ENCODE measurements around the gene LARP4.
"Not testable (repeated sequence)": the region's sequence is repeated elsewhere in the genome, so short reads cannot be mapped to it uniquely, and the experiment has no call there.

The LARP4 gene

DNA sequence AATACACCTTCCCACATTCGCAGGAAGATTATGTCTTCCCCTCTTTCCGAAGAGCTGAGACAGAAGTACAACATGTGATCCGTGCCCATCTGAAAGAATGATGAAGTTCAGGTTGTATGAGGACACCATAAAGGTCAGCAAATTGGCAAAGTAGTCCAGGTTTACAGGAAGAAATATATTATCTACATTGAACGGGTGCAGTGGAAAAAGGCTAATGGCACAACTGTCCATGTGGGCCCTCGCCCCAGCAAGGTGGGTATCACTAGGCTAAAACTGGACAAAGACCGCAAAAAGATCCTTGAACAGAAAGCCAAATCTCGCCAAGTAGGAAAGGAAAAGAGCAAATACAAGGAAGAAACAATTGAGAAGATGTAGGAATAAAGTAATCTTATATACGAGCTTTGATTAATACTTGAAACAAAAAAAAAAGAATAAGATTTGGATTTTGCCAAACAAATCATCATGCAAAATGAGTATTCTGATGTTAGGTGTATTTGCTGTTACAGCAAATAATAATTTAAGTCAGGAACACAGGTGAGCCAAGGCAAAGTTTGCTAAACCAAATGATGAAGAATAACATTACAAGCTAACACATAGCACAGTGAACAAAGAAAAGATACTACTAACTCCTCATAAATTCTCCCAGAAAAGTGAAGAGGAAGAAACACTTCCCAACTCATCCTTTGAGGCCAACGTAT is 34.8 kb upstream of the LARP4 start:
- TF ChIP-seq TAF1 (IDR thresholded peaks at IDR 0.05; ENCODE audit: low read depth, low read length) (no peak), POU2F2 (IDR thresholded peaks at IDR 0.05; ENCODE audit: low read depth, low read length) (no peak)
- no peak for DNase-seq (ENCODE audit: insufficient read length, low spot score)
- no peak for FAIRE-seq

DNA sequence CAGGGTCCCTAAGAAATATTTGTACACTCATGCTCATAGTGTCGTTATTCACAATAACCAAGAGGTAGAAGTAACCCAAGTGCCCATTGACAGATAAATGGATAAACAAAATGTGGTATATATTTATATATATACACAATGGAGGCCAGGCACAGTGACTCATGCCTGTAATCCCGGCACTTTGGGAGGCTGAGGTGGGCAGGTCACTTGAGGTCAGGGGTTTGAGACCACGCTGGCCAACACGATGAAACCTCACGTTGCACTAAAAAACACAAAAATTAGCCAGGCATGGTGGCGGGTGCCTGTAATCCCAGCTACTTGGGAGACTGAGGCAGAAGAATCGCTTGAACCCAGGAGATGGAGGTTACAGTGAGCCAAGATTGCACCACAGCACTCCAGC is 30.0 kb upstream of the LARP4 start:
- not testable (repeated sequence) for FAIRE-seq; DNase-seq (ENCODE audit: insufficient read length, low spot score)

DNA sequence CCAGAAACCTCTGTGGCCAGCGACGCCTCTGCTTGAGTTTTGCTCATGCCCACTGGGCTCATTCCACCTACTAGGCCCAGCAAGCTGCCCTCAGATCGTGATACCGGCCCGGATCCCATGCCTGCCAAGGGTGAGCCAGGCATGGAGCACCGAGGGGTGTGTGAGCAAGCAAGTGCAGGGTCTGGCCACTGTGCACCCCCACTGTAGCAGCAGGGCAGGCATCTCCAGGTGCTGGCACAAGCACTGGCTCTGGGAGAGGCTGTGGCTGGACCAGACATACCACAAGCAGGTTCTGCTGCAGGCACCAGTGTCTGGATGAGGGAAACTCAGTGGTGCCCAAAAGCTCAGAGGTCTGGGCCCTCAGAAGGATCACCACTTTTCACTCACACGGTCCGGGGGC is 24.9 kb upstream of the LARP4 start:
- DNase-seq (ENCODE audit: insufficient read length, low spot score) = no peak
- no peak for TF ChIP-seq PAX5 (IDR thresholded peaks at IDR 0.05; ENCODE audit: insufficient read depth, low read length, severe bottlenecking)
- TF ChIP-seq TAF1 (IDR thresholded peaks at IDR 0.05; ENCODE audit: low read depth, low read length) = no peak
- TF ChIP-seq POU2F2 (IDR thresholded peaks at IDR 0.05; ENCODE audit: low read depth, low read length) = no peak
- no peak for TF ChIP-seq POLR2A (IDR thresholded peaks at IDR 0.05; ENCODE audit: low read depth, low read length)
- TF ChIP-seq POLR2AphosphoS5 (IDR thresholded peaks at IDR 0.05; ENCODE audit: low read depth, low read length) = no peak
- TF ChIP-seq SPI1 (IDR thresholded peaks at IDR 0.05; ENCODE audit: low read depth, low read length) = no peak
- FAIRE-seq = no peak

DNA sequence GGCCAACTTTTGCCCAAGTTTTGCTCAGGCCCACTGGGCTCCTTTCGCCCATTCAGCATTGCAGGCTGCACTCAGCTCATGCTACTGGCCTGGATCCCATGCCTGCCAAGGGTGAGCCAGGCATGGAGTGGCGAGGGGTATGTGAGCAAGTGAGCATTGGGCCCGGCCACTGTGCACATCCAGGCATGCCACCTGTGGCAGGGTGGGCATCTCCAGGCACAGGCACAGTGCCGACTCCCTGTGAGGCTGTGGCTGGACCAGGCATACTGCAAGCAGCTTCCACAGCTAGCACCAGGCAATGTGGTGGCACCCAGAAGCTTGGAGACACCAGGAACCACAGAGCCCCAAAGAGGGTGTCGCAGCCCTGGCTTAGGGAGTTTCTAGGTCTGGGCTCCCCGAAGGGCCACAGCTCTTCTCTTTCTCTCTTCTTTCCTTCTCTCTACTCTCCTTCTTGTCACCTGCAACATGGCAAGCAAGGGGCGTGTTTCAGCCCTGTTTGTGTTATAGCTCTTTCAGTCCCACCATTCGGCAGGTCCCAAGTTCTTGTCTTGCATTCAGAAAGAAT is 19.8 kb upstream of the LARP4 start:
- no peak for DNase-seq (ENCODE audit: insufficient read length, low spot score)
- no peak for TF ChIP-seq POLR2A (IDR thresholded peaks at IDR 0.05; ENCODE audit: low read depth, low read length)
- no peak for TF ChIP-seq POU2F2 (IDR thresholded peaks at IDR 0.05; ENCODE audit: low read depth, low read length)
- TF ChIP-seq POLR2AphosphoS5 (IDR thresholded peaks at IDR 0.05; ENCODE audit: low read depth, low read length) = no peak
- TF ChIP-seq TAF1 (IDR thresholded peaks at IDR 0.05; ENCODE audit: low read depth, low read length) = no peak
- no peak for TF ChIP-seq PAX5 (IDR thresholded peaks at IDR 0.05; ENCODE audit: insufficient read depth, low read length, severe bottlenecking)
- no peak for TF ChIP-seq SPI1 (IDR thresholded peaks at IDR 0.05; ENCODE audit: low read depth, low read length)
- no peak for FAIRE-seq

DNA sequence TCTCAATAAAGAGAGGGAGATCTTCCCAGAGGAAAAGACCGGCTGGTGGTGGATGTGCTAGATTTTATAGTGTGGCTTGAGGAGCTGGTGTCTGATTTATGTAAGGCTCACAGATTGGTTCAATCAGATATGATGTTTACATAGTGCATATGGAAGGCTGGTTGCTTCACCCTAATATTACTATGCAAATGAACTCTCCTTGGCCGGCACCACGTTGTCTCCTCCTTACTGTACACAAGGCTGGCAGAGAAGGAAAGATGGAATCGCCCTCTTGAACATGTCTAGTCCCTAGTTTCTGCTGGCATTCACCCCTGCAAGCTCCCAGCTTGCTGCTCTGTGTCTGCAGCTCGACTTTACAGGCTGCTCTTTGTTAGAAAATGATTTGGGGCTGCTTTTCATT is 13.2 kb upstream of the LARP4 start:
- TF ChIP-seq POU2F2 (IDR thresholded peaks at IDR 0.05; ENCODE audit: low read depth, low read length) = no peak
- TF ChIP-seq SPI1 (IDR thresholded peaks at IDR 0.05; ENCODE audit: low read depth, low read length) = no peak
- FAIRE-seq (no peak), DNase-seq (ENCODE audit: insufficient read length, low spot score) (no peak)

DNA sequence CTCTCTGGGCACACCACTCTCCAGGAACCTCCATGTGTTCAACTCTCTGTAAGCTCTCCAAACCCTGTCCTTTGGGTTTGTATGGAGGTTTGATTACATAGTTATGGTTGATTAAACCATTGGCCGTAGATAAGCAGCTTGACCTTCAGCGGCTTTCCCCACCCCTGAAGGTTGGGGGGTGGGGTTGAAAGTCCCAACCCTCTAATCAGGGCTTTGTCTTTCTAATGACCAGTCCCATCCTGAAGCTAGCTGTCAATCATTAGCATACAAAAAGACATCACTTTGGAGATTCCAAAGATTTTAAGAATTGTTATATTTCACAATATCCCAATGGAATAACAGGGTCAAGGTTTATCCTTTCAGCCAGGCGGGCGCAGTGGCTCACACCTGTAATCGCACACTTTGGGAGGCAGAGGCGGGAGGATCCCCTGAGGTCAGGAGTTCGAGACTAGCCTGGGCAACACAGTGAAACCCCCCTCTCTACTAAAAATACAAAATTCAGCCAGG is 12.7 kb upstream of the LARP4 start:
- no peak for DNase-seq (ENCODE audit: insufficient read length, low spot score)
- TF ChIP-seq SPI1 (IDR thresholded peaks at IDR 0.05; ENCODE audit: low read depth, low read length) = no peak
- TF ChIP-seq PAX5 (IDR thresholded peaks at IDR 0.05; ENCODE audit: insufficient read depth, low read length, severe bottlenecking) = no peak
- no peak for TF ChIP-seq POU2F2 (IDR thresholded peaks at IDR 0.05; ENCODE audit: low read depth, low read length)
- TF ChIP-seq POLR2AphosphoS5 (IDR thresholded peaks at IDR 0.05; ENCODE audit: low read depth, low read length) = no peak
- no peak for TF ChIP-seq TAF1 (IDR thresholded peaks at IDR 0.05; ENCODE audit: low read depth, low read length)
- TF ChIP-seq POLR2A (IDR thresholded peaks at IDR 0.05; ENCODE audit: low read depth, low read length) = no peak
- FAIRE-seq = no peak

DNA sequence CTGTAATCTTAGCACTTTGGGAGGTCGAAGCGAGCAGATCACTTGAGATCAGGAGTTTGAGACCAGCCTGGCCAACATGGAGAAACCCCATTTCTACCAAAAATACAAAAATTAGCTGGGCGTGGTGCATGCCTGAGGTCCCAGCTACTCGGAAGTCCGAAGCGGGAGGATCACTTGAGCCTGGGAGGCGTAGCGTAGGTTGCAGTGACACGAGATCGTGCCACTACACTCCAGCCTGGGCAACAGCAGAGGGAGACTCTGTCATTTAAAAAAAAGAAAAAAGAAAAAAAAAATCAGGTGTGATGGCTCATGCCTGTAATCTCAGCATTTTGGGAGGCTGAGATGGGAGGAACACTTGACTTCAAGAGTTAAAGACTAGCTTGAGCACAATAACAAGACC is 11.9 kb upstream of the LARP4 start:
- not testable (repeated sequence) for DNase-seq (ENCODE audit: insufficient read length, low spot score); FAIRE-seq

DNA sequence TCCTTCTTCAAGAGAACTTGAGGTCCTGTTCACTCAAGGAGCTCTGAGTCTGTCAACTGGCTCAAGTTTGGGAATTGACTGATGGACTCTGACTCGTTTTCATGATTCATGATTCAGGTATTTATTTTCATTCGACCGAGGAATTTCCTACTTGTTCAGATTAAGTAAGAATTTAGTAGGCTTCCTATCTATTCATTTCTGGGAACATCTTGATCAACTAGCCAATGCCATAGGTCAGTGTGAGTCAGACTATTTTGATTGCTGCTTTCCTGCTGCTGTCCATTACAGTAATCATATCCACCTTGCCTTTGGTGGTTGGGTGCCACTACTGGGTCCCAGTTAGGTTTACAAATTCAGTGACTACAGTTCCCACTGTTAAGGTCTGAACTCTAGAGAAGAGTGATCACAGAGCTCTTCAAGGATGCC is 10.4 kb upstream of the LARP4 start:
- FAIRE-seq (no peak), DNase-seq (ENCODE audit: insufficient read length, low spot score) (no peak)
- TF ChIP-seq POLR2AphosphoS5 (IDR thresholded peaks at IDR 0.05; ENCODE audit: low read depth, low read length) (no peak), PAX5 (IDR thresholded peaks at IDR 0.05; ENCODE audit: insufficient read depth, low read length, severe bottlenecking) (no peak), POLR2A (IDR thresholded peaks at IDR 0.05; ENCODE audit: low read depth, low read length) (no peak), SPI1 (IDR thresholded peaks at IDR 0.05; ENCODE audit: low read depth, low read length) (no peak)

DNA sequence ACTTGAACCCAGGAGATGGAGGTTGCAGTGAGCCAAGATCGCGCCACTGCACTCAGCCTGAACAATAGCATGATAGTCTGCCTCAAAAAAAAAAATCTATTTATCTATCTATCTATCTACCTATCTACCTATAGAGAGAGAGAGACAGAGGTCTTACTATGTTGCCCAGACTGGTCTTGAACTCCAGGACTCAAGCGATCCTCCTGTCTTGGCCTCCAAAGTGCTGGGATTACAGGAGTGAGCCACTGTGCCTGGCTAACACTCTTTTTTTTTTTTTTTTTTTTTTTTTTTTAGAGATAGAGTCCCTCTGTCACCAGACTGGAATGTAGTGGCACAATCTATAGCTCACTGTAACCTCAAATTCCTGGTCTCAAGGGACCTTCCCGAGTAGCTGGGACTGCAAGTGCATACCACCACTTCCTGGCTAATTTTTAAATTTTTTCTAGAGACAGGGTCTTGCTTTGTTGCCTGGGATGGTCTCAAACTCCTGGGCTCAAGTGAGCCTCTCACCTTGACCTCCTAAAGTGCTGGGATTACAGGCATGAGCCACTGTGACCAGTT is 6.1 kb upstream of the LARP4 start:
- DNase-seq (ENCODE audit: insufficient read length, low spot score) = no peak
- no peak for TF ChIP-seq TAF1 (IDR thresholded peaks at IDR 0.05; ENCODE audit: low read depth, low read length)
- no peak for TF ChIP-seq POU2F2 (IDR thresholded peaks at IDR 0.05; ENCODE audit: low read depth, low read length)
- no peak for TF ChIP-seq SPI1 (IDR thresholded peaks at IDR 0.05; ENCODE audit: low read depth, low read length)
- no peak for TF ChIP-seq POLR2A (IDR thresholded peaks at IDR 0.05; ENCODE audit: low read depth, low read length)
- no peak for TF ChIP-seq POLR2AphosphoS5 (IDR thresholded peaks at IDR 0.05; ENCODE audit: low read depth, low read length)
- TF ChIP-seq PAX5 (IDR thresholded peaks at IDR 0.05; ENCODE audit: insufficient read depth, low read length, severe bottlenecking) = no peak
- no peak for FAIRE-seq

DNA sequence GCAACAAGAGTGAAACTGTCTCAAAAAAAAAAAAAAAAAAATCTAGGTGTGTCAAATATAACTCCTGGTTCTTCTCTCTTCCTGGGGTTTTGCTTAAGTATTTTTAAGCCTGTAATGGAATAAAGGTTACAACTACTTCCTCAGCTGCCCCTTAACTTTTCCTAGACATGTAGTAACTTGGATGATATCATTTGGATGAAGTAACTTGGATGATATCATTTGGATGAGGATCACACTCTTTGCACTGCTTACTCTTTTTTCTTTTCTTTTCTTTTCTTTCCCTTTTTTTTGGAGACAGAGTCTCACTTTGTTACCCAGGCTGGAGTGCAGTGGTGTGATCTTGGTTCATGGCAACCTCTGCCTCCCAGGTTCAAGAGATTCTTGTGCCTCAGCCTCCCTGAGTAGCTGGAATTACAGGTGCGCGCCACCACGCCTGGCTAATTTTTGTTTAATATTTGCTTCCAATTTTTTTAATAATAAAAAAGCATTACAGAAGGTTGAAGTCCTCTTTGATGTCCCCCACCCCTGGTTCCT is 3.5 kb upstream of the LARP4 start:
- DNase-seq (ENCODE audit: insufficient read length, low spot score) = no peak
- TF ChIP-seq PAX5 (IDR thresholded peaks at IDR 0.05; ENCODE audit: insufficient read depth, low read length, severe bottlenecking) = no peak
- no peak for TF ChIP-seq POU2F2 (IDR thresholded peaks at IDR 0.05; ENCODE audit: low read depth, low read length)
- TF ChIP-seq POLR2A (IDR thresholded peaks at IDR 0.05; ENCODE audit: low read depth, low read length) = no peak
- TF ChIP-seq TAF1 (IDR thresholded peaks at IDR 0.05; ENCODE audit: low read depth, low read length) = no peak
- TF ChIP-seq POLR2AphosphoS5 (IDR thresholded peaks at IDR 0.05; ENCODE audit: low read depth, low read length) = no peak
- TF ChIP-seq SPI1 (IDR thresholded peaks at IDR 0.05; ENCODE audit: low read depth, low read length) = no peak
- no peak for FAIRE-seq

Data from GM12891 (cell line).